ENCODE results near the gene CPSF3.
"Not testable (repeated sequence)": the region's sequence is repeated elsewhere in the genome, so short reads cannot be mapped to it uniquely, and the experiment has no call there.

Gene CPSF3

GRCh38 chr2:9397201-9397600 is 26.3 kb upstream of the CPSF3 start:
- no peak for DNase-seq

- not testable (repeated sequence) for DNase-seq
Observed at GRCh38 chr2:9398251-9398650, 25.2 kb upstream of the CPSF3 start.

- DNase-seq: no peak
Observed at GRCh38 chr2:9398881-9399780, 24.3 kb upstream of the CPSF3 start.

GRCh38 chr2:9400268-9401058 is 23.0 kb upstream of the CPSF3 start:
- DNase-seq: no peak

GRCh38 chr2:9401059-9401547 is 22.4 kb upstream of the CPSF3 start:
- no peak for DNase-seq

GRCh38 chr2:9401646-9402371 is 21.6 kb upstream of the CPSF3 start:
- no peak for DNase-seq

- no peak for DNase-seq
Observed at GRCh38 chr2:9403924-9404323, 19.5 kb upstream of the CPSF3 start.

- no peak for DNase-seq
Observed at GRCh38 chr2:9404451-9404850, 19.0 kb upstream of the CPSF3 start.

GRCh38 chr2:9405636-9406035 is 17.8 kb upstream of the CPSF3 start:
- DNase-seq: no peak

- DNase-seq: no peak
Observed at GRCh38 chr2:9406529-9407362, 16.7 kb upstream of the CPSF3 start.

GRCh38 chr2:9407363-9407811 is 16.1 kb upstream of the CPSF3 start:
- no peak for DNase-seq

- DNase-seq: no peak
Observed at GRCh38 chr2:9408641-9409151, 14.8 kb upstream of the CPSF3 start.

GRCh38 chr2:9410108-9410507 is 13.3 kb upstream of the CPSF3 start:
- DNase-seq: no peak

- DNase-seq: no peak
Observed at GRCh38 chr2:9412781-9413180, 10.7 kb upstream of the CPSF3 start.

GRCh38 chr2:9415516-9416169 is 7.8 kb upstream of the CPSF3 start:
- DNase-seq: no peak

GRCh38 chr2:9416267-9416961 is 7.0 kb upstream of the CPSF3 start:
- DNase-seq: no peak

- no peak for DNase-seq
Observed at GRCh38 chr2:9416962-9417316, 6.5 kb upstream of the CPSF3 start.

GRCh38 chr2:9417725-9418124 is 5.7 kb upstream of the CPSF3 start:
- no peak for DNase-seq

GRCh38 chr2:9418746-9419145 is 4.7 kb upstream of the CPSF3 start:
- no peak for DNase-seq

- DNase-seq: no peak
Observed at GRCh38 chr2:9419541-9419940, 3.9 kb upstream of the CPSF3 start.

GRCh38 chr2:9420495-9420894 is 3.0 kb upstream of the CPSF3 start:
- no peak for DNase-seq

Data from NCI-H1105 treated with DMSO at 0.1 percent for 48 hours (cell line).